Sigmoid colon (tissue), 4 donors: ENCODE measurements around the gene CGB1.
"Not testable (repeated sequence)": the region's sequence is repeated elsewhere in the genome, so short reads cannot be mapped to it uniquely, and the experiment has no call there.

ENCODE experiments used
- CTCF ChIP-seq, 4 experiments: fragments of 450-650 bp in 3 of 4; fragments of 200-600 bp in 1 of 4; IDR thresholded peaks; one replicate each; pipeline ENCODE4 v1.5.1; 2016 to 2019; ENCODE audit warnings: antibody characterized with exemption in 4 of 4, mild to moderate bottlenecking in 3 of 4, moderate library complexity in 2 of 4
- EP300 ChIP-seq, 4 donors: sonication (generic); formaldehyde crosslinking; IDR thresholded peaks; one replicate each; pipeline ENCODE4 v1.6.1; 2017; ENCODE audit warnings: antibody characterized with exemption in 4 of 4
- POLR2A ChIP-seq, 2 donors: fragments of 450-650 bp; IDR thresholded peaks; one replicate each; pipeline ENCODE4 v1.6.1; 2016; ENCODE audit warnings: antibody characterized with exemption in 2 of 2, mild to moderate bottlenecking in 2 of 2, moderate library complexity in 2 of 2

GRCh38 chr19:49030323-49030722, 6.4 kb downstream of the CGB1 start:
- TF ChIP-seq POLR2A, CTCF, EP300 (IDR thresholded peaks at IDR 0.05): not testable (repeated sequence)
